ENCODE measurements around the gene CDH5. TPM values are rescaled to one million over a fixed set of nuclear protein-coding genes. Genes with fewer than 3 reads are reported as not detected.
A peak's percentile ranks its signal among the peaks of the same experiment; 100 is the strongest.

The CDH5 gene
- total RNA-seq (10 to 100 TPM in 1 of 6 donors, 1 to 10 TPM in 5; 3.4 to 10.2 (median 5.0) TPM), polyA plus RNA-seq (10 to 100 TPM in 1 of 2 donors, 1 to 10 TPM in 1; 5.5 to 10.1 TPM)

GRCh38 chr16:66366433-66367299 is at the start of gene CDH5:
TSS of gene CDH5 (plus strand) at chr16:66366691. CDS start at chr16:66379338, 12,647 bp downstream.
- WGBS, 2 donors, result 65 to 78% methylated on average over 25 of the region's 25 CpGs
- H3K27me3 ChIP-seq, result no peaks in the 10 kb centered on the region
- DNase-seq (no peak), FAIRE-seq (no peak), ATAC-seq (peak in 2 of 4 donors; percentile 14 to 31)
- H3K9me3 ChIP-seq, result no peaks in the 10 kb centered on the region
- H3K4me3 ChIP-seq, result peak within 1 kb of the TSS in 1 of 4 donors; percentile 11
- no peak for TF ChIP-seq CTCF (IDR thresholded peaks at IDR 0.05)
- intact Hi-C loops (cut with DNase I), result no loop called here
- peak within 1 kb of the TSS in 1 of 4 donors; percentile 17 for H3K27ac ChIP-seq
- no peaks in the 10 kb centered on the region for H3K4me1 ChIP-seq
- H3K36me3 ChIP-seq, result no peaks in the 10 kb centered on the region

- DNase-seq (no peak), ATAC-seq (no peak), FAIRE-seq (no peak)
- H3K27ac ChIP-seq, result no peak overlapping the region
- H3K4me1 ChIP-seq, result no peaks in the 10 kb centered on the region
- intact Hi-C loops (cut with DNase I), result no loop called here
- H3K27me3 ChIP-seq, result no peaks in the 10 kb centered on the region
- no peak for TF ChIP-seq CTCF (IDR thresholded peaks at IDR 0.05)
- WGBS, 2 donors, result 88 to 89% methylated on average over 1 of the region's 1 CpG
- H3K4me3 ChIP-seq, result no peak overlapping the region
- no peaks in the 10 kb centered on the region for H3K36me3 ChIP-seq
- H3K9me3 ChIP-seq, result no peaks in the 10 kb centered on the region
These were observed 48.0 kb upstream of the CDH5 start for GRCh38 chr16:66318505-66318904.

- intact Hi-C loops (cut with DNase I), result no loop called here
- no peak for ATAC-seq
These were observed 45.7 kb upstream of the CDH5 start for GRCh38 chr16:66320774-66321173.

GRCh38 chr16:66322174-66322573 is 44.3 kb upstream of the CDH5 start:
- no peak for TF ChIP-seq CTCF (IDR thresholded peaks at IDR 0.05)
- Histone ChIP-seq H3K36me3 (no peaks in the 10 kb centered on the region), H3K9me3 (no peaks in the 10 kb centered on the region), H3K4me3 (no peak overlapping the region), H3K27ac (no peak overlapping the region), H3K4me1 (peaks cover 0 to 3% (median 2%) of the 10 kb centered on the region in 3 donors), H3K27me3 (no peaks in the 10 kb centered on the region)
- DNase-seq, result no peak
- no peak for FAIRE-seq
- intact Hi-C loops (cut with DNase I), result no loop called here
- no peak for ATAC-seq
- 45 to 53% methylated on average over 4 of the region's 4 CpGs for WGBS, 2 donors

More at GRCh38 chr16:66320774-66321173, 45.7 kb upstream of the CDH5 start:
- no peak for TF ChIP-seq CTCF (IDR thresholded peaks at IDR 0.05)
- Histone ChIP-seq H3K9me3 (no peaks in the 10 kb centered on the region), H3K36me3 (no peaks in the 10 kb centered on the region), H3K4me3 (no peak overlapping the region), H3K4me1 (no peaks in the 10 kb centered on the region), H3K27me3 (no peaks in the 10 kb centered on the region), H3K27ac (no peak overlapping the region)
- FAIRE-seq, result no peak
- no peak for DNase-seq
